Glomerular endothelial cell (primary cell): Measurements from ENCODE around the gene GADL1. TPM values are rescaled to one million over a fixed set of nuclear protein-coding genes. Genes with fewer than 3 reads are reported as not detected.

Source experiments
- DNase-seq: peaks from one replicate; pipeline ENCODE4 v3.0.0-alpha.2; 2011; ENCODE audit warnings: low read depth, low spot score; ENCODE audit errors: extremely low read depth
- total RNA-seq: library from RNA; depleted of rRNA; stranded (reverse); fragments of >200 nt; gene quantifications from 2 replicates; pipeline ENCODE4 v1.2.3, GENCODE V29; 2015

GADL1 gene
- total RNA-seq, 1 donor from 2014 or later, result 0.58 TPM

DNA sequence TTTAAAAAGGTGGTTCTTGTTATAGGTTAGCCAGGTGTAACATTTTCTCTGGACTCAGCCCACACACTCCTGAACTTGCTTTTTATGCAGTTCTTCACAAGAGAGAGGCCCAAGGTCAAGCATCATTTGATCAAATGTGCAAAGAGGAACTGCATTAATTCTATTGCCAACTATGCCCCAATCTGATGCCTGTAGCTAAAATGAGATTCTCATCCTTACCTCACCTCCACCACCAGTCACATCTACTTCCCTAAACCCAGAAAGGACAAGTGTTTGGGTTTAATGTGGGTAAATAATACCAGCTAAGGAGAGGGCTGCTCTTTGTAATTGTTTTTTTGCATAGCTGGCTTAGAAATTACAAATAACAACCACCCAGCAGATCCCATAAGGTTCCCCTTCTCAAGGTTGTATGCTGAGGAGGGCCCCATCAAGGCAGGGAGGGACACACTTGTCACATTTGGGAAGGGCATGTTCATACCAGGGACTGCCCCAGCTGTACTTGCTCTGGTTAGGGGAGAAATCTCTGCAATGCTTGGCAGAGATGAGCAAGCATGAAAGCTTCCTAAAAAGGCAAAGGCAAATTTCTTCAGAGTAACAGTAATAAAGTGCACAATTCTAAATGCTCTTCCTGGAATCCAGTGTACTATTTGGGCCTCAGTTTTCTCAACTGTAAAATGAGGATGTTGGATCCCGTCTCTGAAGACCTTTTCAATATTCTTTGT, 211.9 kb downstream of the GADL1 start:
- no peak for DNase-seq

DNA sequence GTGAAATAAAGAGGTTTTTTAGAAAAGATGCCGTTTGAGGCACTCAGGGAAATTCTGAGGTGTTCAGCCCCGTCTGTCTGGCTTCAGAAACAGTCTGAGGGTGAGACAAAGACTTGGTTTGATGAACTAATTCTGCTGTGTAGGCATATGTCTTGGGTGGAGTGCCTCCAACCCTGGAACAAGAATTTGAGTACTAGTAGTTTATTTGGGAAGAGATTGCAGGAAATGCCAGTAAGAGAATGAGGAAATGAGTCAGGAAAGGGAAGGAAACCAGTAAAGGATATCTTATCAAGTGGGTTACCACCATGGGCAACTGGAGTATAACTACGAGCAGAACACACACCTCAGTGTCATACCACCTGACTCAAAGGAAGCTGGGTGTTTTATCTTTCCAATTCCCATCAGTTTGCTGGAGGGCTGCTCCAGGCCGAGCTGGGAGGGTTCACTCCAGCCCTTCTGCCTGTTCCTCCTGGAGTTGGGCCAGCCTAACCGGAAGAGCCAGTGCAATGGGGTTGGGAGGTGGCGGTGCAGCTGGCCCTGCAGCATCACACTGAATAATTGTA, 212.7 kb downstream of the GADL1 start:
- DNase-seq, result peak; percentile 85

DNA sequence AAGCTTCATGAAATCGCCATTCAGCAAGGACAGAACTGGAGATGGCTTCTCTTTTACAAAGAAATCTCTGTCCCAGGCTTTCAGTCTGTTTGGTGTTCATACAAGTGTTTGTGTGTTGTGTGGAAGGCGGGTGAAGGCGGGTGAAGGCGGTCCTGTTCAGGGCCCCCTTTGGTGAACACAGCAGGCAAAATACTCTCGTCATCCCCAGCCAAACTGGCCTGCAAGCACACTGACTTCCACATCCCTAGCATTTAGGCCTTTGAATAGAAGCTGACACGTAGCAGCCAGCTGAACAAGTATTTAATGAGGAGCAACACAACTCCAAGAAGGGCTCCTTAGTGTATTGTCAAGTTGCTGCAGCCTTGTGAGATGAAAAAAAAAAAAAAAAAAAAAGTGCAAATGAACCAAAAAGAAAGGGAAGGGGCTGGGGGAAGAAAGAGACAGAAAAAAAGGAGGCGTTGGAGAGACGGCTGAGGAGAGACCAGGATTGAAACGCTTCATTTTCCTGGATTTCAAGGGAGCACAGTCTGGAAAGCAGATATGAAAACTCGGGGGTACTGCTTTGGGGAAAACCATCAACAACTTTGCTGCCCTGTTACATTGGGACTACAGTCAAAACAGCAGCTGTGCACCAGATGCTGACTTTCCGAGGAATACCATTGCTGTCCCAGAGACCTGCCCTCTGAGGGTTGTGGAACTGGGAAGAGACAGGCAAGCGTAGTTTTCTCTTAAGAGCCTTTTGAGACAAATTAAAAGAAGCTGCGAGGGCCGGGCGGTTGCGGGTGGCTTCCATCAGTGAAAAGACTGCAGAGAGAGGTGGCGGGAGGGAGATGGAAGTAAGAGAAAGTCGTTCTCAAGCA, 213.4 kb downstream of the GADL1 start:
- DNase-seq, result no peak

- DNase-seq, result no peak
These were observed 215.4 kb downstream of the GADL1 start for GRCh38 chr3:30679045-30679444.

- no peak for DNase-seq
These were observed 217.1 kb downstream of the GADL1 start for GRCh38 chr3:30677347-30677685.

DNA sequence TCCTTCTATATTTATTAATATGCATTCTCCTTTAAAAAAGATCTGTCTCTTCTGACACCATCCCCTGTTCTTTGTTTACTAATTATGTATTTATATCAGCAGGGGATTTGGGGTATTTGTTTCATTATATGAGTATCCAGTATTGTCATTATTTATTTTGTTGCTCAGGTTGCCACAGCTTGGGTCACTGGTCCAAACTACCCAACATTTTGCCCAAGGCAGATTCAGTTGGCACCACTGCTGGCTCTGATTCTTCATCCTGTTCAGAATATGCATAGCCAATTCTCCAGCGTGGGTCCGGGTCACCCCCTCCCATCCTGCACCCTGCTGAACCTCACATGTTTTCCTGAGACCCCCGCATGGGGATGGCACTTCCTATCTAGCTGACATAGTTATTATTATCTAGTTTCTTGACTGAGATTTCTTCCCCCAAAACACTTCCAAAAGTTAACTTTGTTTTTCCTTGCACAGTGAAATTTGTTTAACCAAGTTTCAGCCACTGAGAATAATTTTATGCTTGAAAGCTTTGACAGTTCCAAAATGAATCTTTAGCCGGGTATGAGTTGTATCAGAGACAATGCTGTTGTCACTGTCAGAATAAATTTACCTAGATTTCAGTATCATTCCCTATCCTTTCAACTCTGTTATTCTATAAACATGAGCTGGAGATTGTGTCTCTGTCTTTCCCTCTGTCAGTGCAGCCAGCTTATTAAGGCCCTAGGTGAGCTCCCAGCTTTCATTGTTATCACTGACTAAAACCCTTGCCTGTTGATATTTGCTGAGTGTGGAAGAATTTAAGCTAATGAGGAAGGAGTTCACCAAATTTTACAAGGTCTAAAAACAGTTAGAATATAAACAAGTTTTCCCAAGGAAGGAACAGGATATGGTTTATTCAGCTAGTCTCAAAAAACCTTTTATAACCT, 217.8 kb downstream of the GADL1 start:
- DNase-seq, result no peak
